Neural crest cell (in vitro differentiated cells): ENCODE measurements around the gene NFYA. TPM values are rescaled to one million over a fixed set of nuclear protein-coding genes. Genes with fewer than 3 reads are reported as not detected.
A peak's percentile ranks its signal among the peaks of the same experiment; 100 is the strongest.

Source experiments
- DNase-seq: peaks from one replicate; pipeline ENCODE4 v3.0.0; 2021; ENCODE audit warnings: low read depth, mixed read lengths, low spot score
- H3K27ac Mint-ChIP-seq: one replicate; pipeline ENCODE4 v1.8.0; 2021; ENCODE audit warnings: mild to moderate bottlenecking, mixed read lengths; ENCODE audit not compliant: unreplicated experiment
- H3K27me3 Mint-ChIP-seq: 2 replicates; pipeline ENCODE4 v1.8.0; 2021; ENCODE audit warnings: low read depth, mild to moderate bottlenecking, mixed read lengths
- H3K36me3 Mint-ChIP-seq: 2 replicates; pipeline ENCODE4 v1.8.0; 2021; ENCODE audit warnings: low read depth, mild to moderate bottlenecking, mixed read lengths
- H3K4me1 Mint-ChIP-seq: 2 replicates; pipeline ENCODE4 v1.8.0; 2021; ENCODE audit warnings: mixed read lengths
- H3K4me3 Mint-ChIP-seq: one replicate; pipeline ENCODE4 v1.8.0; 2021; ENCODE audit warnings: mild to moderate bottlenecking, mixed read lengths
- H3K9me3 Mint-ChIP-seq: 2 replicates; pipeline ENCODE4 v1.8.0; 2021; ENCODE audit warnings: mixed read lengths
- total RNA-seq: library from RNA; stranded (reverse); gene quantifications from 2 replicates; pipeline ENCODE4 v1.2.1, GENCODE V29; 2021
- TF ChIP-seq, protein P1 (sequence below): fragments of 200-600 bp; sonication (generic); conservative IDR thresholded peaks from 2 replicates; pipeline ENCODE4 v1.5.0; 2021; ENCODE audit warnings: antibody characterized with exemption, mild to moderate bottlenecking

NFYA gene
- total RNA-seq, 1 donor from 2014 or later, result 59.7 TPM

GRCh38 chr6:41066867-41067304 is 5.9 kb upstream of the NFYA start:
- peak; percentile 64 for DNase-seq
- no peaks in the 10 kb centered on the region for H3K27me3 Mint-ChIP-seq
- H3K36me3 Mint-ChIP-seq, result no peaks in the 10 kb centered on the region
- TF ChIP-seq, protein P1, sequence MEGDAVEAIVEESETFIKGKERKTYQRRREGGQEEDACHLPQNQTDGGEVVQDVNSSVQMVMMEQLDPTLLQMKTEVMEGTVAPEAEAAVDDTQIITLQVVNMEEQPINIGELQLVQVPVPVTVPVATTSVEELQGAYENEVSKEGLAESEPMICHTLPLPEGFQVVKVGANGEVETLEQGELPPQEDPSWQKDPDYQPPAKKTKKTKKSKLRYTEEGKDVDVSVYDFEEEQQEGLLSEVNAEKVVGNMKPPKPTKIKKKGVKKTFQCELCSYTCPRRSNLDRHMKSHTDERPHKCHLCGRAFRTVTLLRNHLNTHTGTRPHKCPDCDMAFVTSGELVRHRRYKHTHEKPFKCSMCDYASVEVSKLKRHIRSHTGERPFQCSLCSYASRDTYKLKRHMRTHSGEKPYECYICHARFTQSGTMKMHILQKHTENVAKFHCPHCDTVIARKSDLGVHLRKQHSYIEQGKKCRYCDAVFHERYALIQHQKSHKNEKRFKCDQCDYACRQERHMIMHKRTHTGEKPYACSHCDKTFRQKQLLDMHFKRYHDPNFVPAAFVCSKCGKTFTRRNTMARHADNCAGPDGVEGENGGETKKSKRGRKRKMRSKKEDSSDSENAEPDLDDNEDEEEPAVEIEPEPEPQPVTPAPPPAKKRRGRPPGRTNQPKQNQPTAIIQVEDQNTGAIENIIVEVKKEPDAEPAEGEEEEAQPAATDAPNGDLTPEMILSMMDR, result peak; percentile 95
- H3K9me3 Mint-ChIP-seq, result no peaks in the 10 kb centered on the region
- H3K4me1 Mint-ChIP-seq, result peaks cover 17% of the 10 kb centered on the region
- no peak overlapping the region for H3K27ac Mint-ChIP-seq
- H3K4me3 Mint-ChIP-seq, result peak overlapping the region; percentile 45

GRCh38 chr6:41071501-41071922 is 1.3 kb upstream of the NFYA start:
- Mint-ChIP-seq H3K4me3 (peak overlapping the region; percentile 97), H3K36me3 (no peaks in the 10 kb centered on the region), H3K4me1 (peaks cover 44% of the 10 kb centered on the region), H3K27me3 (no peaks in the 10 kb centered on the region), H3K9me3 (no peaks in the 10 kb centered on the region), H3K27ac (peak overlapping the region; percentile 97)
- DNase-seq, result no peak
- TF ChIP-seq, protein P1, result no peak

- Mint-ChIP-seq H3K36me3 (no peaks in the 10 kb centered on the region), H3K27me3 (no peaks in the 10 kb centered on the region), H3K9me3 (no peaks in the 10 kb centered on the region), H3K4me3 (peak within 1 kb of the TSS; percentile 97), H3K4me1 (peaks cover 40% of the 10 kb centered on the region), H3K27ac (peak within 1 kb of the TSS; percentile 97)
- TF ChIP-seq, protein P1, result no peak
- peak; percentile 100 for DNase-seq
Observed at GRCh38 chr6:41071923-41072835, 595 bp upstream of the NFYA start, which contains the start of gene OARD1. Gene OARD1 (minus strand): TSS chr6:41072356. CDS start chr6:41071634, 722 bp downstream.

- Mint-ChIP-seq H3K9me3 (no peaks in the 10 kb centered on the region), H3K27ac (peak overlapping the region; percentile 40), H3K4me3 (peak overlapping the region; percentile 97), H3K36me3 (no peaks in the 10 kb centered on the region), H3K4me1 (peaks cover 40% of the 10 kb centered on the region), H3K27me3 (no peaks in the 10 kb centered on the region)
- DNase-seq, result peak; percentile 75
- TF ChIP-seq, protein P1, result peak; percentile 53
Observed at GRCh38 chr6:41073203-41073967, 611 bp downstream of the NFYA start.

DNA sequence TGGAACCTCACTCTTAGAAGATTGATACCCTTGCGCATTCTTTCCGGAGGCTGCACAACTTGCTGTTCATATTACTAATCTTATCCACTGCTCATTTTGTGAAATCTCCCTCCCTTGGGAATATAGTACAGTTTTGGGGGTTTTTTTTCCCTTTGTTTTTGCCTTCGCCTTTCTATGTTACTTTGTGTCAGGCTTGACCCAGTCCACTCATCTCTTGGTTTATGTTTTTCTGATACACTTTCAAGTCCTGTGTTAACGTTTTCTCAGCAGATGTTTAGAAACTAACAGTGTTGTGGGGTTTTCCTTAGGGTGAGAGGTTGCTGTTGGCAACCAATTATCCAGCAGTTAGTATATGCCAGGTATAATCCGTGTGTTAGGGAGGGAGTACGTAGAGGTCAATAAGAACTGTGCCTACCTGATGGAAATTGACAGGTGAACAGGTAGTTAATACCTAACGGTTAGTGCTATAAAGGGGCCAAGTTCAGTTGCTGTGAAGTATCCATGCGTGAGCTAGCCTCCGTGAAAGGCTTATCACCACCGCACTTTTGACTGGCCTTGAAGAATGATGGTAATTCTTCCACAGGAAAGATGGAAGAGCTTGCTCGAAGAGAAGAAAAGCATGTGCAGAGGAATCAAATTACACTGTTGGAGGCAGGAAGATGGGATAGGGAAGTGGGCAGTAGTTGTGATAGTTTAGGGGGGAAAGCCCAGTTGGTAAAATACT is 1.4 kb downstream of the NFYA start:
- peaks cover 2% of the 10 kb centered on the region for H3K36me3 Mint-ChIP-seq
- no peaks in the 10 kb centered on the region for H3K9me3 Mint-ChIP-seq
- H3K27ac Mint-ChIP-seq, result peak overlapping the region; percentile 57
- H3K27me3 Mint-ChIP-seq, result no peaks in the 10 kb centered on the region
- DNase-seq, result no peak
- peak overlapping the region; percentile 97 for H3K4me3 Mint-ChIP-seq
- TF ChIP-seq, protein P1, result no peak
- peaks cover 40% of the 10 kb centered on the region for H3K4me1 Mint-ChIP-seq
